Lung (tissue), 16 donors: ENCODE results near the gene FKBP5. TPM values are rescaled to one million over a fixed set of nuclear protein-coding genes. Genes with fewer than 3 reads are reported as not detected.

Experiments used
- ATAC-seq: fragments of 200-7000 bp; cut with Tn5 transposase; one replicate; pipeline ENCODE4 v1.9.1; 2020; ENCODE audit warnings: moderate number of reproducible peaks; ENCODE audit not compliant: insufficient read depth, low FRiP score
- DNase-seq, 3 donors: peaks; one replicate each; pipeline ENCODE4 v3.0.0-alpha.2; 2013 to 2017
- H3K27ac ChIP-seq, 2 donors: one replicate each; pipeline ENCODE4 v1.5.1; 2013; ENCODE audit warnings: mild to moderate bottlenecking in 2 of 2, moderate library complexity in 2 of 2, control low read depth in 1 of 2, inconsistent platforms in 1 of 2, low read depth in 1 of 2, low read length in 1 of 2
- H3K27me3 ChIP-seq, 3 donors: one replicate each; pipeline ENCODE4 v1.5.1; 2013; ENCODE audit warnings: low read length in 2 of 3; ENCODE audit not compliant: control insufficient read depth in 3 of 3, insufficient read depth in 3 of 3
- H3K36me3 ChIP-seq, 4 donors: one replicate each; pipeline ENCODE4 v1.5.1; 2013; ENCODE audit warnings: low read length in 4 of 4, mild to moderate bottlenecking in 1 of 4, moderate library complexity in 1 of 4; ENCODE audit not compliant: control insufficient read depth in 4 of 4, insufficient read depth in 4 of 4
- H3K4me1 ChIP-seq, 5 donors: one replicate each; pipeline ENCODE4 v1.5.1; 2013; ENCODE audit warnings: low read length in 5 of 5, mild to moderate bottlenecking in 2 of 5, moderate library complexity in 1 of 5; ENCODE audit not compliant: control insufficient read depth in 5 of 5, insufficient read depth in 5 of 5
- H3K4me3 ChIP-seq: one replicate; pipeline ENCODE4 v1.5.1; 2013; ENCODE audit warnings: mild to moderate bottlenecking, control low read depth, moderate library complexity
- H3K9ac ChIP-seq, 2 donors: one replicate each; pipeline ENCODE4 v1.5.1; 2013; ENCODE audit warnings: low read length in 2 of 2, control low read depth in 1 of 2; ENCODE audit not compliant: insufficient read depth in 1 of 2
- H3K9me3 ChIP-seq, 4 donors: one replicate each; pipeline ENCODE4 v1.5.1; 2013; ENCODE audit warnings: low read length in 3 of 4, mild to moderate bottlenecking in 1 of 4, moderate library complexity in 1 of 4; ENCODE audit not compliant: control insufficient read depth in 4 of 4, insufficient read depth in 3 of 4
- WGBS, 2 donors: extraction: QIAGEN DNeasy Blood & Tissue Kit; methylation state at CpG; one replicate each; pipeline ENCODE4 v1.1.7; 2013; 5-methylcytosine and 5-hydroxymethylcytosine counted together
- long read RNA-seq, 5 donors: transcript quantifications; one replicate each; lab custom pipeline, GENCODE V29; 2026
- polyA plus RNA-seq, 2 donors: library from polyadenylated mRNA; stranded (reverse); fragments of 200-250 nt; gene quantifications; one replicate each; pipeline ENCODE4 v1.2.1, GENCODE V29; 2013
- total RNA-seq, 2 donors: library from RNA; depleted of rRNA in 1 of 2; stranded (reverse); fragments of >200 nt in 1 of 2; gene quantifications; one replicate each; pipeline ENCODE4 v1.2.1, GENCODE V29; 2014 to 2021
- TF ChIP-seq, protein P1 (sequence below): IDR thresholded peaks from 2 replicates; pipeline ENCODE4 v1.5.1; 2012; ENCODE audit warnings: mild to moderate bottlenecking; ENCODE audit errors: control extremely low read depth, extremely low read depth
- donor health status: control.
- donor health status: control.
- donor health status: Bipolar disorder and iron deficiency.
- donor health status: healthy.
- donor health status: DM: yes; HTN: yes; CAD: no.

Gene FKBP5
- total RNA-seq = 100 to 1,000 TPM in 1 of 2 donors, 10 to 100 TPM in 1; 25.9 to 184 TPM
- polyA plus RNA-seq = 100 to 1,000 TPM in 1 of 2 donors, 10 to 100 TPM in 1; 27.7 to 245 TPM
- long read RNA-seq, donor 1, partial matches to known transcripts = 0 of 2 reads
- long read RNA-seq, donor 1, other reads (novel, unspliced or antisense) = 0 of 2 reads
- long read RNA-seq, donor 2, partial matches to known transcripts = 0 of 1 reads
- long read RNA-seq, donor 2, other reads (novel, unspliced or antisense) = 0 of 1 reads
- long read RNA-seq, donor 3, partial matches to known transcripts = 0 of 3 reads
- long read RNA-seq, donor 3, other reads (novel, unspliced or antisense) = 0 of 3 reads
- long read RNA-seq, donor 4, partial matches to known transcripts = 0 of 1 reads
- long read RNA-seq, donor 4, other reads (novel, unspliced or antisense) = 0 of 1 reads
- long read RNA-seq, donor 5, partial matches to known transcripts = 0 of 4 reads
- long read RNA-seq, donor 5, other reads (novel, unspliced or antisense) = 0 of 4 reads

DNA sequence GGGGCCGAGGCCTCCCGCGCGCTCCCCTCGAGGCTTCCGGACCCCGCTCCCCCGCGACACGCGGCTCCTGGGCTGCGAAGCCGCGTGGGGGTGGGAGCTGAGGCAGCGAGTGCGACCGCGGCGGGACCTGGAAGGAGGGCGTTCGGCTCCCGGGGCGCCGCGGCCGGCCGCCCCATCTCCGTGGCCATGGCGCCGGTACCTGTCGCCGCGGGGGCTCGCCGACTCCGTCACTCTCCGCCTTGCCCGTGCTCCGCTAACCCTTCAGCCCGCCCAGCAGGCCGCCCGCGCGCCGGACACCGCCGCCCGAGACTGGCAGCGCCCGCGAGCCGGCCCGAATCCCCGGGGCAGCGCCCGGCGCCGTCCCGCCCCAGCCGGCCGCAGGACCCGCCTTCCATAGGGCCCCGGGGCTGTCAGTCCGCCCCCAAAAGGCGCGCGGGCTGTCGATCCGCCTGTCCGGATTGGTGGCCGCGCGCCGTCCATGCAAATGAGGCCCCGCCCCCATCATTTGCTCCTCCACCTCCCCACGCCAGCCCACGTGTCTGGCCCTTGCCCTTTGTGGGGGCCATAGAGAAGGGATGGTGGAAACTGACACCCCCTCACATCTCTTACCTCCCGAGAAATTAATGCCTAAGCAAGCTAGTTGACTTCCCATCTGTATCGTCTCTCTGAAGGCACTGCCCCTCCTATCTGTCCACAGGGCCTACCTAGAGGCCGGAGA is at the start of gene FKBP5:
TSS of gene FKBP5 (minus strand) at position 311 of the 718 bp plus-strand sequence. CDS start 46,091 bp downstream, outside the sequence.
- peak within 1 kb of the TSS in 1 of 2 donors; percentile 80 for H3K9ac ChIP-seq
- H3K27ac ChIP-seq = peak within 1 kb of the TSS; percentile 97 to 100
- H3K36me3 ChIP-seq = no peaks in the 10 kb centered on the region
- peak within 1 kb of the TSS; percentile 83 for H3K4me3 ChIP-seq
- H3K9me3 ChIP-seq = no peaks in the 10 kb centered on the region
- peaks cover 0 to 11% (median 3%) of the 10 kb centered on the region in 5 donors for H3K4me1 ChIP-seq
- TF ChIP-seq, protein P1, sequence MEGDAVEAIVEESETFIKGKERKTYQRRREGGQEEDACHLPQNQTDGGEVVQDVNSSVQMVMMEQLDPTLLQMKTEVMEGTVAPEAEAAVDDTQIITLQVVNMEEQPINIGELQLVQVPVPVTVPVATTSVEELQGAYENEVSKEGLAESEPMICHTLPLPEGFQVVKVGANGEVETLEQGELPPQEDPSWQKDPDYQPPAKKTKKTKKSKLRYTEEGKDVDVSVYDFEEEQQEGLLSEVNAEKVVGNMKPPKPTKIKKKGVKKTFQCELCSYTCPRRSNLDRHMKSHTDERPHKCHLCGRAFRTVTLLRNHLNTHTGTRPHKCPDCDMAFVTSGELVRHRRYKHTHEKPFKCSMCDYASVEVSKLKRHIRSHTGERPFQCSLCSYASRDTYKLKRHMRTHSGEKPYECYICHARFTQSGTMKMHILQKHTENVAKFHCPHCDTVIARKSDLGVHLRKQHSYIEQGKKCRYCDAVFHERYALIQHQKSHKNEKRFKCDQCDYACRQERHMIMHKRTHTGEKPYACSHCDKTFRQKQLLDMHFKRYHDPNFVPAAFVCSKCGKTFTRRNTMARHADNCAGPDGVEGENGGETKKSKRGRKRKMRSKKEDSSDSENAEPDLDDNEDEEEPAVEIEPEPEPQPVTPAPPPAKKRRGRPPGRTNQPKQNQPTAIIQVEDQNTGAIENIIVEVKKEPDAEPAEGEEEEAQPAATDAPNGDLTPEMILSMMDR = no peak
- H3K27me3 ChIP-seq = peaks cover 0 to 4% (median 3%) of the 10 kb centered on the region in 3 donors
- WGBS, 2 donors = 2% methylated on average over 54 to 80 of the region's 80 CpGs
- peak; percentile 86 to 90 (median 90) for DNase-seq
- peak; percentile 98 for ATAC-seq

DNA sequence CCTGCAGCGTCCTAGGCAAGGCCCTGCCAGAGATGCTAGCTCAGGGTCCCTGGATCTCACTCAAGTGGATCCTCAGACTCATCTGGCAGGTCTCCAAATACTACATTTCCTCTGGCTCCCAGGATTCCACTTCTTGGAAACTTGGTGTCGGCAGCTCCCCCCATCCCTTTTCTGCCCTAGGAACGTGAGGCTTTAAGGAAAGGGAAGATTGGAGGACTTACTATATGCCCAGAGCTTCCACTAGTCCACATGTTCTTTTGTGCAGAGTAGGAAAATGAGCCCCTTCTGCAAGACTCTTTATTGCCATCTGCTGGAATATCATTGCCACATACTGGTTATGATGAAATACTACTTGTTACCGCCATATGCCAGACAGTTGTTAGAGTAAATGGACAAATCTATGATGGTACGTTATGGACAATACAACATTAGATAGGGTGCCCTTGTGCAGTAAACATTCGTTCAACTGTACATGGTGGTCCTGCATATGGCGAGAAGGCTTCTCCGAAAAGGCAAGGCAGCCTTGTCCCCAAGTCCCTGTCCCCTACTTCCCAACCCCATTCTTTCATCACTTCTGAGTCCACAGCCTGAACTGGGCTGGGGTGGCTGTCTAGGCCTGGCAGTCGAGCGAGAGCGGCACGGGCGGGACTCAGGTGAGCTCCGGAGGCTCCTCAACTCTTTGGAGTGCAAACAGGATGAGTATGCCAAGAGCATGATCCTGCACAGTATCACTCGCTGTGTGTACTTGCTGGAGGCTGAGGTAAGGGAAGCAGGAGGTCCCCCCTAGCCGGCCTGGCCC is 48.9 kb upstream of the FKBP5 start:
- no peak overlapping the region for H3K4me3 ChIP-seq
- TF ChIP-seq, protein P1 = peak; percentile 95
- H3K9ac ChIP-seq = no peak overlapping the region
- WGBS, 2 donors = 57 to 65% methylated on average over 16 of the region's 16 CpGs
- no peaks in the 10 kb centered on the region for H3K27me3 ChIP-seq
- H3K27ac ChIP-seq = no peak overlapping the region
- H3K36me3 ChIP-seq = no peaks in the 10 kb centered on the region
- ATAC-seq (peak; percentile 70), DNase-seq (peak; percentile 44 to 90 (median 87))
- no peaks in the 10 kb centered on the region for H3K9me3 ChIP-seq
- peaks cover 0 to 19% (median 9%) of the 10 kb centered on the region in 5 donors for H3K4me1 ChIP-seq

DNA sequence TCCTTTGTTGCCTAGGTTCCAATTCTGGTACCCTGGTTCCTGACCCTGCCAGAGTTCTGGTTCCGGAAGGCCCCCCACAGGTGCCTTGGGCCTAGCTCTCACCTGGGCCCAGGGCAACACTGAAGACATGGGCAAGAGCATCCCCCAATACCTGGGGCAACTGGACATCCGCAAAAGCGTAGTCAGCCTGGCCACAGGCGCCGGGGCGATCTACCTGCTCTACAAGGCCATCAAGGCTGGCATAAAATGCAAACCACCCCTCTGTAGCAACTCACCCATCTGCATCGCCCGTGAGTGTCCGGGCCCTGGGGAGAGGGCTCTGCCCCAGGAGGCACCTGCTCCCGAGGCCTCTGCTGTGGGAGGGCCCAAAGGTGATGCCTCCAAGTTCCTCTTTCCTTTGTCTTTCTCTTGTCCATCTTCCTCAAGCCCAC is 48.3 kb upstream of the FKBP5 start, which contains the start of gene ARMC12:
TSS of gene ARMC12 (plus strand) at position 51 of the 431 bp plus-strand sequence. CDS start at position 128, 77 bp downstream.
- no peaks in the 10 kb centered on the region for H3K27me3 ChIP-seq
- no peaks in the 10 kb centered on the region for H3K36me3 ChIP-seq
- 95 to 96% methylated on average over 10 of the region's 10 CpGs for WGBS, 2 donors
- ATAC-seq (no peak), DNase-seq (no peak)
- no peak within 1 kb of the TSS for H3K27ac ChIP-seq
- H3K9ac ChIP-seq = no peak within 1 kb of the TSS
- no peak within 1 kb of the TSS for H3K4me3 ChIP-seq
- TF ChIP-seq, protein P1 = no peak
- peaks cover 0 to 22% (median 11%) of the 10 kb centered on the region in 5 donors for H3K4me1 ChIP-seq
- no peaks in the 10 kb centered on the region for H3K9me3 ChIP-seq
